B cell (primary cell): Measurements from ENCODE around the gene TUBGCP2. TPM values are rescaled to one million over a fixed set of nuclear protein-coding genes. Genes with fewer than 3 reads are reported as not detected.

Experiments used
- ATAC-seq: fragments of 200-7000 bp; cut with Tn5 transposase; one replicate; pipeline ENCODE4 v1.10.0; 2021; ENCODE audit warnings: low read depth, mild to moderate bottlenecking, moderate number of reproducible peaks, moderate library complexity
- CTCF ChIA-PET: fragments of 350-600 bp; sonication (Branson Sonifier 250); formaldehyde crosslinking; loops from one replicate; lab custom pipeline; 2021; ENCODE audit warnings: antibody characterized with exemption, inconsistent platforms; lab: Charles Lee
- POLR2A ChIA-PET: fragments of 350-600 bp; sonication (Branson Sonifier 250); formaldehyde crosslinking; loops from one replicate; lab custom pipeline; 2021; ENCODE audit warnings: antibody characterized with exemption; lab: Charles Lee
- DNase-seq: peaks from one replicate; pipeline ENCODE4 v3.0.0; 2013
- H2AFZ ChIP-seq: 2 replicates; pipeline ENCODE4 v1.6.1; 2012; ENCODE audit warnings: mild to moderate bottlenecking, low read depth, low read length; ENCODE audit not compliant: insufficient read depth, poor library complexity, severe bottlenecking
- H3K27ac ChIP-seq, 2 donors: 1 replicate in 1 of 2; 2 replicates in 1 of 2; pipeline ENCODE4 v1.5.1; 2012 to 2013; ENCODE audit warnings: low read length in 2 of 2, mild to moderate bottlenecking in 2 of 2, moderate library complexity in 1 of 2
- H3K27me3 ChIP-seq, 4 experiments: fragments of 200-600 bp in 1 of 4; sonication (generic) in 1 of 4; replicated peaks in 1 of 4; 1 replicate in 2 of 4; 2 replicates in 2 of 4; pipeline versions ENCODE4 v1.6.1 to v1.7.0; 2013 to 2016; ENCODE audit warnings: low read length in 3 of 4, mild to moderate bottlenecking in 2 of 4, mixed read lengths in 1 of 4, moderate library complexity in 1 of 4; ENCODE audit not compliant: insufficient read depth in 4 of 4, control insufficient read depth in 3 of 4; ENCODE audit errors: control extremely low read depth in 1 of 4
- H3K36me3 ChIP-seq, 2 experiments: replicated peaks in 1 of 2; 1 replicate in 1 of 2; 2 replicates in 1 of 2; pipeline versions ENCODE4 v1.6.1 to v1.7.1; 2013; ENCODE audit warnings: low read length in 1 of 2; ENCODE audit not compliant: insufficient read depth in 2 of 2, control insufficient read depth in 1 of 2; ENCODE audit errors: control extremely low read depth in 1 of 2, extremely low read depth in 1 of 2
- H3K4me1 ChIP-seq, 2 donors: fragments of 200-600 bp in 1 of 2; sonication (generic) in 1 of 2; 1 replicate in 1 of 2; 2 replicates in 1 of 2; pipeline versions ENCODE4 v1.5.1 to v1.6.1; 2013 to 2017; ENCODE audit warnings: low read length in 2 of 2; ENCODE audit not compliant: control insufficient read depth in 2 of 2, insufficient read depth in 2 of 2
- H3K4me2 ChIP-seq: replicated peaks from 2 replicates; pipeline ENCODE3; 2012; ENCODE audit warnings: mild to moderate bottlenecking, low read depth, low read length; ENCODE audit not compliant: poor library complexity, severe bottlenecking
- H3K4me3 ChIP-seq, 5 experiments: fragments of 200-600 bp in 1 of 5; sonication (generic) in 1 of 5; 1 replicate in 3 of 5; 2 replicates in 2 of 5; pipeline versions ENCODE4 v1.5.1 to v1.7.0; 2011 to 2016; ENCODE audit warnings: low read length in 4 of 5, mild to moderate bottlenecking in 4 of 5, low read depth in 2 of 5, control low read depth in 1 of 5, moderate library complexity in 1 of 5; ENCODE audit not compliant: insufficient read depth in 1 of 5; ENCODE audit errors: control extremely low read depth in 1 of 5, extremely low read depth in 1 of 5
- H3K79me2 ChIP-seq: fragments of 200-600 bp; sonication (generic); one replicate; pipeline ENCODE4 v1.6.0; 2016; ENCODE audit warnings: low read length; ENCODE audit not compliant: control insufficient read depth, insufficient read depth
- H3K9ac ChIP-seq: fragments of 200-600 bp; sonication (generic); 2 replicates; pipeline ENCODE4 v1.6.1; 2017; ENCODE audit warnings: mild to moderate bottlenecking, low read length, moderate library complexity
- H3K9me3 ChIP-seq, 3 donors: one replicate each; pipeline versions ENCODE4 v1.6.1 to v1.7.1; 2013; ENCODE audit warnings: low read length in 2 of 3; ENCODE audit not compliant: control insufficient read depth in 2 of 3, insufficient read depth in 1 of 3; ENCODE audit errors: control extremely low read depth in 1 of 3
- H4K20me1 ChIP-seq: 2 replicates; pipeline ENCODE4 v1.6.0; 2012; ENCODE audit warnings: mild to moderate bottlenecking, low read length; ENCODE audit not compliant: insufficient read depth, control insufficient read depth, poor library complexity, severe bottlenecking
- H3K27ac Mint-ChIP-seq: one replicate; pipeline ENCODE4 v1.8.0; 2021; ENCODE audit warnings: mixed read lengths
- H3K27me3 Mint-ChIP-seq: one replicate; pipeline ENCODE4 v1.8.0; 2021; ENCODE audit warnings: mixed read lengths
- H3K4me1 Mint-ChIP-seq: one replicate; pipeline ENCODE4 v1.8.0; 2021; ENCODE audit warnings: mixed read lengths
- H3K4me3 Mint-ChIP-seq: one replicate; pipeline ENCODE4 v1.8.0; 2021; ENCODE audit warnings: mixed read lengths
- H3K9me3 Mint-ChIP-seq: one replicate; pipeline ENCODE4 v1.8.0; 2022; ENCODE audit warnings: mixed read lengths; ENCODE audit not compliant: insufficient read depth
- EZH2 ChIP-seq: IDR thresholded peaks from 2 replicates; pipeline ENCODE4 v1.6.1; 2012; ENCODE audit warnings: borderline replicate concordance, low read depth, mild to moderate bottlenecking, moderate library complexity, low read length; ENCODE audit not compliant: insufficient read depth, poor library complexity, severe bottlenecking
- WGBS: methylation state at CpG from one replicate; pipeline ENCODE4 v1.1.5; 2013; ENCODE audit warnings: missing lambda C conversion rate; ENCODE audit not compliant: insufficient coverage; 5-methylcytosine and 5-hydroxymethylcytosine counted together
- intact Hi-C: fragments of 100-400 bp; cut with micrococcal nuclease; formaldehyde crosslinking; loops from one replicate; pipeline ENCODE4 v1.10.0; 2022
- polyA plus RNA-seq: library from polyadenylated mRNA; depleted of rRNA; stranded (reverse); fragments of >200 nt; gene quantifications from 2 replicates; pipeline ENCODE4 v1.2.3, GENCODE V29; 2012
- total RNA-seq, 2 donors: library from RNA; stranded (reverse); fragments of 120-200 nt in 1 of 2; gene quantifications; 1 replicate in 1 of 2; 2 replicates in 1 of 2; pipeline versions ENCODE4 v1.2.3 to v1.2.4, GENCODE V29; 2013 to 2022
- TF ChIP-seq, protein P1 (sequence below): fragments of 200-600 bp; IDR thresholded peaks from one replicate; pipeline ENCODE4 v1.8.0; 2022; ENCODE audit warnings: antibody characterized with exemption, mild to moderate bottlenecking

TUBGCP2 gene
- total and polyA plus RNA-seq, 2 donors (not counting 1 experiment from before 2014, with no cell fraction given), result 50.3 to 90.3 TPM

DNA sequence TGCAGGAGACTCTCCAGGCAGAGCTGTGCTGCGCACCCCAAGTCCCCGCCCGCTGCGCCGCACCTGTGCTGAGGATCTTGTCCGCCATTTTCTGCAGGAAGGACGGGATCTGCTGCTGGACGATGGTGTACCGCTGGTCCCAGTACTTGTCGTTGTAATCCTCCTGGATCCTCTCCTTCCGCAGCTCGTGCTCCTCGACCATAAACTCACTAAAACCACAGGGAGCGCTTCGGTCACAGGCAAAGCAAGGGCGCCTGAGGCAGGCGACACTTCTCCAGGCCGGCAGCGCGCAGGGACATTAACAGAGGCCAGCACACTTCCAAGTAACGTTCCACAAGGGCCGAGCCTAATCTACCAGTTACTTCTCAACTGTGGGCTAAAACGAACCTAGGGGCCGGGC, 18.9 kb downstream of the TUBGCP2 start:
- Histone ChIP-seq H3K79me2 (no peaks in the 10 kb centered on the region), H3K4me3 (no peak overlapping the region), H3K4me1 (no peaks in the 10 kb centered on the region), H4K20me1 (peaks cover 7% of the 10 kb centered on the region), H3K9me3 (no peaks in the 10 kb centered on the region), H3K27me3 (no peaks in the 10 kb centered on the region), H3K36me3 (peaks cover 1 to 74% of the 10 kb centered on the region in 2 experiments), H3K4me2 (no peak overlapping the region), H2AFZ (no peak overlapping the region), H3K9ac (no peak overlapping the region), H3K27ac (no peak overlapping the region)
- ATAC-seq (no peak), DNase-seq (no peak)
- no peaks in the 10 kb centered on the region for H3K4me1 Mint-ChIP-seq
- H3K4me3 Mint-ChIP-seq, result no peak overlapping the region
- POLR2A ChIA-PET, result no interaction called here
- H3K27me3 Mint-ChIP-seq, result no peaks in the 10 kb centered on the region
- TF ChIP-seq, protein P1, sequence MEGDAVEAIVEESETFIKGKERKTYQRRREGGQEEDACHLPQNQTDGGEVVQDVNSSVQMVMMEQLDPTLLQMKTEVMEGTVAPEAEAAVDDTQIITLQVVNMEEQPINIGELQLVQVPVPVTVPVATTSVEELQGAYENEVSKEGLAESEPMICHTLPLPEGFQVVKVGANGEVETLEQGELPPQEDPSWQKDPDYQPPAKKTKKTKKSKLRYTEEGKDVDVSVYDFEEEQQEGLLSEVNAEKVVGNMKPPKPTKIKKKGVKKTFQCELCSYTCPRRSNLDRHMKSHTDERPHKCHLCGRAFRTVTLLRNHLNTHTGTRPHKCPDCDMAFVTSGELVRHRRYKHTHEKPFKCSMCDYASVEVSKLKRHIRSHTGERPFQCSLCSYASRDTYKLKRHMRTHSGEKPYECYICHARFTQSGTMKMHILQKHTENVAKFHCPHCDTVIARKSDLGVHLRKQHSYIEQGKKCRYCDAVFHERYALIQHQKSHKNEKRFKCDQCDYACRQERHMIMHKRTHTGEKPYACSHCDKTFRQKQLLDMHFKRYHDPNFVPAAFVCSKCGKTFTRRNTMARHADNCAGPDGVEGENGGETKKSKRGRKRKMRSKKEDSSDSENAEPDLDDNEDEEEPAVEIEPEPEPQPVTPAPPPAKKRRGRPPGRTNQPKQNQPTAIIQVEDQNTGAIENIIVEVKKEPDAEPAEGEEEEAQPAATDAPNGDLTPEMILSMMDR, result no peak
- no peak for TF ChIP-seq EZH2
- CTCF ChIA-PET, result interaction anchor here (1.3 kb wide), 1 partner anchor 44 kb away, joined by 4 read pairs; no protein-coding TSS in a partner anchor
- H3K27ac Mint-ChIP-seq, result no peak overlapping the region
- no peaks in the 10 kb centered on the region for H3K9me3 Mint-ChIP-seq
- WGBS, result 96% methylated on average over 24 of the region's 24 CpGs
- intact Hi-C loops, result no loop called here

DNA sequence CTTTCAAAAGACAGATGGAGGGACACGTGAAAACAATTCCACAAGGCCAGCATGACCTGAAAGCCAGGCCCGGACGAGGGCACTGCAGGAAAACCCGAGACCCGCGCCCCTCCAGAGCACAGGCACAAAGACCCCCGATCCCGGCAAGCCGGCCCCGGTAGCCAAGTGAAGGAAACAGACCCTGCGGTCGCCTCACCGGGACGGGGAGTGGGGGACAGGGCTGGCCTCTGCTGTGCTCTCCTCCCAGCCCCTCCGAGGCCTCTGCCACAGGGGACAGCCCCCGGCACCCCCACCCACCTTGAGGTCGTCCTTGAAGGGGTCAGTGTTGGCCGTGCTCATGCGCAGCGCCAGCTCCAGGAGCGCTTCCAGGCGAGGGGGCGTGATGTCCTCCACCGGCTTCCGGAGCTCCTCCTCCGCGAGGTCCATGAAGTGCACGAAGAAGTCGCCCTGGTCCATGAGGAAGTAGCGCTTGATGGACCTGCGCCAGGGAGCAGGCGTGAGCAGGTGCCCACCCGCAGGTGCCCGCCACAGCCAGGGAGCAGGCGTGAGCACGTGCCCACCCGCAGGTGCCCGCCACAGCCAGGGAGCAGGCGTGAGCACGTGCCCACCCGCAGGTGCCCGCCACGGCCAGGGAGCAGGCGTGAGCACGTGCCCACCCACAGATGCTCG, 20.7 kb downstream of the TUBGCP2 start:
- CTCF ChIA-PET, result no interaction called here
- H4K20me1 ChIP-seq, result peaks cover 7% of the 10 kb centered on the region
- no peak for DNase-seq
- 95% methylated on average over 35 of the region's 46 CpGs for WGBS
- no peaks in the 10 kb centered on the region for H3K9me3 ChIP-seq
- Mint-ChIP-seq H3K4me3 (no peak overlapping the region), H3K9me3 (no peaks in the 10 kb centered on the region), H3K27ac (no peak overlapping the region), H3K27me3 (no peaks in the 10 kb centered on the region), H3K4me1 (no peaks in the 10 kb centered on the region)
- H3K9ac ChIP-seq, result no peak overlapping the region
- intact Hi-C loops, result no loop called here
- H3K4me2 ChIP-seq, result no peak overlapping the region
- H3K27me3 ChIP-seq, result no peaks in the 10 kb centered on the region
- H3K79me2 ChIP-seq, result no peaks in the 10 kb centered on the region
- no peak overlapping the region for H3K4me3 ChIP-seq
- H3K4me1 ChIP-seq, result no peaks in the 10 kb centered on the region
- TF ChIP-seq, protein P1, result no peak
- TF ChIP-seq EZH2, result no peak
- POLR2A ChIA-PET, result no interaction called here
- no peak overlapping the region for H2AFZ ChIP-seq
- no peak overlapping the region for H3K27ac ChIP-seq
- peaks cover 1 to 73% of the 10 kb centered on the region in 2 experiments for H3K36me3 ChIP-seq
- no peak for ATAC-seq
